DOHH2 (cell line): ENCODE data around the gene RAPH1.

Experiments
- H3F3A ChIP-seq: fragments of 200-600 bp; sonication (generic), shearing (Covaris generic); 2 replicates; pipeline ENCODE4 v1.6.0; 2016; ENCODE audit warnings: antibody characterized with exemption, mild to moderate bottlenecking; ENCODE audit not compliant: control insufficient read depth, insufficient read depth
- H3K27ac ChIP-seq: fragments of 200-600 bp; sonication (generic); 2 replicates; pipeline ENCODE4 v1.5.1; 2014; ENCODE audit warnings: low read depth, mild to moderate bottlenecking, low read length, moderate library complexity
- H3K27me3 ChIP-seq: fragments of 200-600 bp; sonication (generic); 2 replicates; pipeline ENCODE4 v1.6.1; 2014; ENCODE audit warnings: mild to moderate bottlenecking, low read length, mixed read lengths; ENCODE audit not compliant: control insufficient read depth
- H3K36me3 ChIP-seq: fragments of 200-600 bp; sonication (generic); 2 replicates; pipeline ENCODE4 v1.6.1; 2014; ENCODE audit warnings: mild to moderate bottlenecking, low read length, moderate library complexity, mixed read lengths; ENCODE audit not compliant: control insufficient read depth
- H3K4me1 ChIP-seq: fragments of 200-600 bp; sonication (generic); 2 replicates; pipeline ENCODE4 v1.6.1; 2014; ENCODE audit warnings: mild to moderate bottlenecking, low read length, mixed read lengths; ENCODE audit not compliant: control insufficient read depth
- H3K4me2 ChIP-seq: fragments of 200-600 bp; sonication (generic); 2 replicates; pipeline ENCODE4 v1.6.0; 2014; ENCODE audit warnings: mild to moderate bottlenecking, low read length, moderate library complexity
- H3K4me3 ChIP-seq: fragments of 200-600 bp; sonication (generic); 2 replicates; pipeline ENCODE4 v1.5.1; 2014; ENCODE audit warnings: mild to moderate bottlenecking, low read length, mixed read lengths
- H3K79me2 ChIP-seq: fragments of 200-600 bp; sonication (generic); 2 replicates; pipeline ENCODE4 v1.6.1; 2014; ENCODE audit warnings: mild to moderate bottlenecking, low read length, mixed read lengths; ENCODE audit not compliant: control insufficient read depth
- H3K9me2 ChIP-seq: fragments of 200-600 bp; sonication (generic); replicated peaks from 2 replicates; pipeline ENCODE4 v1.6.1; 2014; ENCODE audit warnings: mild to moderate bottlenecking, low read length, mixed read lengths; ENCODE audit not compliant: control insufficient read depth
- H3K9me3 ChIP-seq: fragments of 200-600 bp; sonication (generic); 2 replicates; pipeline ENCODE4 v1.6.1; 2014; ENCODE audit warnings: antibody characterized with exemption, low read length, mixed read lengths; ENCODE audit not compliant: control insufficient read depth, insufficient read depth
- H4K20me1 ChIP-seq: fragments of 200-600 bp; sonication (generic); 2 replicates; pipeline ENCODE4 v1.6.0; 2014; ENCODE audit warnings: low read depth, mild to moderate bottlenecking, antibody characterized with exemption, low read length, moderate library complexity; ENCODE audit not compliant: control insufficient read depth, insufficient read depth
- CTCF ChIP-seq: fragments of 200-600 bp; sonication (generic); IDR thresholded peaks from one replicate; pipeline ENCODE4 v1.5.1; 2014; ENCODE audit warnings: antibody characterized with exemption, mild to moderate bottlenecking, low read depth, low read length; ENCODE audit not compliant: poor library complexity, severe bottlenecking
- EZH2phosphoT487 ChIP-seq: fragments of 200-600 bp; sonication (generic); IDR thresholded peaks from 2 replicates; pipeline ENCODE4 v1.6.1; 2017; ENCODE audit warnings: borderline replicate concordance, mild to moderate bottlenecking, antibody characterized with exemption, low read length, moderate library complexity, mixed read lengths

The RAPH1 gene

GRCh38 chr2:203566161-203566560 lies 31.1 kb upstream of the RAPH1 start:
- Histone ChIP-seq H3K27me3 (peaks cover 20% of the 10 kb centered on the region), H3K4me2 (no peak overlapping the region), H3K9me2 (no peaks in the 10 kb centered on the region), H3K9me3 (no peaks in the 10 kb centered on the region), H3K36me3 (no peaks in the 10 kb centered on the region), H3F3A (no peaks in the 10 kb centered on the region), H3K4me1 (peaks cover 5% of the 10 kb centered on the region; the same call in 1 of the 2 replicates), H3K27ac (no peak overlapping the region), H3K4me3 (no peak overlapping the region), H3K79me2 (no peaks in the 10 kb centered on the region), H4K20me1 (no peaks in the 10 kb centered on the region)
- no peak for TF ChIP-seq EZH2phosphoT487
- no peak for TF ChIP-seq CTCF

- Histone ChIP-seq H3K27ac (no peak overlapping the region), H3K27me3 (peaks cover 20% of the 10 kb centered on the region)
Measured at GRCh38 chr2:203565076-203565475, 30.0 kb upstream of the RAPH1 start.

GRCh38 chr2:203562268-203562667 lies 27.2 kb upstream of the RAPH1 start:
- H3K27me3 ChIP-seq = peaks cover 18% of the 10 kb centered on the region
- H3K9me2 ChIP-seq = no peaks in the 10 kb centered on the region
- peaks cover 5% of the 10 kb centered on the region; the same call in 1 of the 2 replicates for H3K4me1 ChIP-seq
- H3K9me3 ChIP-seq = no peaks in the 10 kb centered on the region
- no peak overlapping the region for H3K27ac ChIP-seq
- H3K36me3 ChIP-seq = no peaks in the 10 kb centered on the region
- H3K4me3 ChIP-seq = no peak overlapping the region
- no peaks in the 10 kb centered on the region for H3K79me2 ChIP-seq
- no peaks in the 10 kb centered on the region for H3F3A ChIP-seq
- H3K4me2 ChIP-seq = no peak overlapping the region
- TF ChIP-seq CTCF = no peak
- TF ChIP-seq EZH2phosphoT487 = no peak
- H4K20me1 ChIP-seq = no peaks in the 10 kb centered on the region

More at GRCh38 chr2:203565076-203565475, 30.0 kb upstream of the RAPH1 start:
- H3K4me1 ChIP-seq = peaks cover 5% of the 10 kb centered on the region; the same call in 1 of the 2 replicates
- no peaks in the 10 kb centered on the region for H4K20me1 ChIP-seq
- TF ChIP-seq CTCF (no peak), EZH2phosphoT487 (no peak)
- H3K9me3 ChIP-seq = no peaks in the 10 kb centered on the region
- H3K36me3 ChIP-seq = no peaks in the 10 kb centered on the region
- no peaks in the 10 kb centered on the region for H3K9me2 ChIP-seq
- no peaks in the 10 kb centered on the region for H3F3A ChIP-seq
- H3K4me3 ChIP-seq = no peak overlapping the region
- no peaks in the 10 kb centered on the region for H3K79me2 ChIP-seq
- no peak overlapping the region for H3K4me2 ChIP-seq
